Activated CD4-positive, CD25-positive, alpha-beta regulatory T cell (primary cell): ENCODE measurements around the gene PPM1N.

Experiments
- DNase-seq, 4 experiments: peaks; one replicate each; lab custom pipeline; 2025; lab: John Stamatoyannopoulos, UW

Gene PPM1N

DNA sequence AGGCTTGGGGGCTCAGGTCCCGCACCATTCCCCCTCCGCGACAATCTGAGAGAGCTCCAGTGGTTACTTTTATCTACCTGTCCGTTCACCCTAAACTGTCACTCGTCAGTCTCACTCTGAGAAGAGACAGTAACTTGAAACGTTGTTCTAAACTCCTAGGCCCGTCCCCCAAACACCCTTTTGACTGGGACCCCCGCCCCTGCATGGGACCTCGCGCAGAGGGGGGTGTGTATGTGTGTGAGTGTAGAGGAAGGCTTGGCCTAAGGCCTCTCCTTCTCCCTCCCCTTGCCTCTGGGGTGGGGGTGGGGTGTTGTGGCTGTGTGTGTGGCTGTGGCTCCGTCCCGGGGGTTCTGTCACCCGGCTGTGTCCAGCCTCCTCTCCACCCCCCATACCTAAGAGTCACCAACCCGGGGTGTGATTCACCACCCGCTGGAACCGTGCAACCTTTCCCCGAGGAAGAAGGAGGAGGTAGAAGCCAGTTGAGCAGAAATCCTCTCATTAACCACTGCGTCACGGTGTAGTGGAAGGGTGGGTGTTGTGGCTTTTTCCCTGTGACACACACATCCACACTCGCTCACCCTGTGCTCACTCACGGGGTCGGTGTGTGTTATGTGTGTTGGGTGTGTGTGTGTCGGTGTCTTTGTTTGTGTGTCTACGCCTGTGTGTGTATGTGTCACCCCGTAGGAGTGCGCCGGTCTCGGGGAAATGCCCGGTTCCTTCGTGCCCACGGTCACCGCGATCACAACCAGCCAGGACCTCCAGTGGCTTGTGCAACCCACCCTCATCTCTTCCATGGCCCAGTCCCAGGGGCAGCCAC is 28.1 kb upstream of the PPM1N start:
- no peak for DNase-seq

DNA sequence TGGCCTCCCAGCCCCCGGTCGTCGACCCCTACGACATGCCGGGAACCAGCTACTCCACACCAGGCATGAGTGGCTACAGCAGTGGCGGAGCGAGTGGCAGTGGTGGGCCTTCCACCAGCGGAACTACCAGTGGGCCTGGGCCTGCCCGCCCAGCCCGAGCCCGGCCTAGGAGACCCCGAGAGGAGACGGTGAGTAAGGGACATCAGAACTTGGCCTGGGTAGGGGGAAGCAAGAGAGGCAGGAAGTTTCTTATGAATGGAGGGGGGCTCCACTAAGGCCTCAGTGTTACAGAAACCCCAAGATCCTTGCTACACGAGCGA is 27.5 kb upstream of the PPM1N start:
- no peak for DNase-seq

DNA sequence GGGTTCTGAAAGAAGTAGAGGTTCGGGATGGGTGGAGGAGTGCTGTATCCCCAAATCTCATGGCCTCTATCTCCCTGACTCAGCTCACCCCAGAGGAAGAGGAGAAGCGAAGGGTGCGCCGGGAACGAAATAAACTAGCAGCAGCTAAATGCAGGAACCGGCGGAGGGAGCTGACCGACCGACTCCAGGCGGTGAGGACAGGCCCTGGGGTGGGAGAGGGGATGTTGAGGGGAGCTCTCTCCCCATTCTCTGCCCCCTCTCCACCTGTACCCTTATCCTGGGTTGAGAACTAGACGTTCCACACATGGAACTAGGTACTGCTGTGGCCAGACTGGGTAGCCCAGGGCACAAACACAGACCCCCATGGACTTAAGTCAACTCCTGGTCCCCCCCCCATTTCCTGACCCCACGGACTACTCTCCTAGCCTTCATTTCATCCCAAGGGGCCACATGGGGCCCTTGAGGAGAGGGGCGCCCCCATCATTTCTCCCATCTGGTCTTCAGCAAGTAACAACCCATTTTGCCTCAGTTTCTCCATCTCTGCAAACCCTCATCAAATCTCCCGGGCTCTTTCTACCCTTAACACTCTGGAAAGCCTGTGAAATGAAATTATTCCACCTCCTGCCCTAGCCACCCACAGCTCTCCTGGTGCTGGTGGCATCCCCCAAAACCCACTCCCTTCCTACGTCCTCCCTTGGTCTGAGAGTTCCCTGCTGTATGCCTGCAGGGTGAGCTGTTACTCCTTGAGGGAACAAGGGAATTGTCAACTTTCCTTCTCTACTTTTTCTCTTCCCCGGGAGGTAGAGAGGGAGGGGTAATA is 26.9 kb upstream of the PPM1N start:
- no peak for DNase-seq

DNA sequence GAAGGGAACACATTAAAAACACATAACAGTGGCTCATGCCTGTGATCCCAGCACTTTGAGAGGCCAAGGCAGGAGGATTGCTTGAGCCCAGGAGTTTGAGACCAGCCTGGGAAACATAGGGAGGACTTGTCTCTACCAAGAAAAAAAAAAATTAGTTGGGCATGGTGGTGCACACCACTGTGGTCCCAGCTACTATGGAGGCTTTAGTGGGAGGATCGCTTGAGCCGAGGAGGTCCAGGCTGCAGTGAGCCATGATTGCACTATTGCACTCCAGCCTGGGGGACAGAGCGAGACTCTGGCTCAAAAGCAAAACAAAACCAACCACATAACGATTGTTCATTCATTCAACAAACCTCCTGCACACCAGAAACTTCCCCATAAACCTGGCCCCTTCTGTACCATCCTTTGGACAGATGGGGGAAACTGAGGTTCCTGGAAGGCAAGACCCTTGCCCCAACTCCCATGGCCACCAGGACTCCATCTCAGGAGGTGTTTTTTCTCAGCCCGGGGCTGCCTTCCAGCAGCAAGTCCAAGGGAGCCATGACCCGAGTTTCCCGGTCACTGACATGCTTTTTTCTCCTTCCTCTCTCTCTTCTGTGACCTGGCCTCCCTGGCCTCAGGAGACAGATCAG is 26.2 kb upstream of the PPM1N start:
- no peak for DNase-seq

DNA sequence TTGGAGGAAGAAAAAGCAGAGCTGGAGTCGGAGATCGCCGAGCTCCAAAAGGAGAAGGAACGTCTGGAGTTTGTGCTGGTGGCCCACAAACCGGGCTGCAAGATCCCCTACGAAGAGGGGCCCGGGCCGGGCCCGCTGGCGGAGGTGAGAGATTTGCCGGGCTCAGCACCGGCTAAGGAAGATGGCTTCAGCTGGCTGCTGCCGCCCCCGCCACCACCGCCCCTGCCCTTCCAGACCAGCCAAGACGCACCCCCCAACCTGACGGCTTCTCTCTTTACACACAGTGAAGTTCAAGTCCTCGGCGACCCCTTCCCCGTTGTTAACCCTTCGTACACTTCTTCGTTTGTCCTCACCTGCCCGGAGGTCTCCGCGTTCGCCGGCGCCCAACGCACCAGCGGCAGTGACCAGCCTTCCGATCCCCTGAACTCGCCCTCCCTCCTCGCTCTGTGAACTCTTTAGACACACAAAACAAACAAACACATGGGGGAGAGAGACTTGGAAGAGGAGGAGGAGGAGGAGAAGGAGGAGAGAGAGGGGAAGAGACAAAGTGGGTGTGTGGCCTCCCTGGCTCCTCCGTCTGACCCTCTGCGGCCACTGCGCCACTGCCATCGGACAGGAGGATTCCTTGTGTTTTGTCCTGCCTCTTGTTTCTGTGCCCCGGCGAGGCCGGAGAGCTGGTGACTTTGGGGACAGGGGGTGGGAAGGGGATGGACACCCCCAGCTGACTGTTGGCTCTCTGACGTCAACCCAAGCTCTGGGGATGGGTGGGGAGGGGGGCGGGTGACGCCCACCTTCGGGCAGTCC is 25.5 kb upstream of the PPM1N start:
- no peak for DNase-seq

DNA sequence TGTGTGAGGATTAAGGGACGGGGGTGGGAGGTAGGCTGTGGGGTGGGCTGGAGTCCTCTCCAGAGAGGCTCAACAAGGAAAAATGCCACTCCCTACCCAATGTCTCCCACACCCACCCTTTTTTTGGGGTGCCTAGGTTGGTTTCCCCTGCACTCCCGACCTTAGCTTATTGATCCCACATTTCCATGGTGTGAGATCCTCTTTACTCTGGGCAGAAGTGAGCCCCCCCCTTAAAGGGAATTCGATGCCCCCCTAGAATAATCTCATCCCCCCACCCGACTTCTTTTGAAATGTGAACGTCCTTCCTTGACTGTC is 24.9 kb upstream of the PPM1N start:
- no peak for DNase-seq

DNA sequence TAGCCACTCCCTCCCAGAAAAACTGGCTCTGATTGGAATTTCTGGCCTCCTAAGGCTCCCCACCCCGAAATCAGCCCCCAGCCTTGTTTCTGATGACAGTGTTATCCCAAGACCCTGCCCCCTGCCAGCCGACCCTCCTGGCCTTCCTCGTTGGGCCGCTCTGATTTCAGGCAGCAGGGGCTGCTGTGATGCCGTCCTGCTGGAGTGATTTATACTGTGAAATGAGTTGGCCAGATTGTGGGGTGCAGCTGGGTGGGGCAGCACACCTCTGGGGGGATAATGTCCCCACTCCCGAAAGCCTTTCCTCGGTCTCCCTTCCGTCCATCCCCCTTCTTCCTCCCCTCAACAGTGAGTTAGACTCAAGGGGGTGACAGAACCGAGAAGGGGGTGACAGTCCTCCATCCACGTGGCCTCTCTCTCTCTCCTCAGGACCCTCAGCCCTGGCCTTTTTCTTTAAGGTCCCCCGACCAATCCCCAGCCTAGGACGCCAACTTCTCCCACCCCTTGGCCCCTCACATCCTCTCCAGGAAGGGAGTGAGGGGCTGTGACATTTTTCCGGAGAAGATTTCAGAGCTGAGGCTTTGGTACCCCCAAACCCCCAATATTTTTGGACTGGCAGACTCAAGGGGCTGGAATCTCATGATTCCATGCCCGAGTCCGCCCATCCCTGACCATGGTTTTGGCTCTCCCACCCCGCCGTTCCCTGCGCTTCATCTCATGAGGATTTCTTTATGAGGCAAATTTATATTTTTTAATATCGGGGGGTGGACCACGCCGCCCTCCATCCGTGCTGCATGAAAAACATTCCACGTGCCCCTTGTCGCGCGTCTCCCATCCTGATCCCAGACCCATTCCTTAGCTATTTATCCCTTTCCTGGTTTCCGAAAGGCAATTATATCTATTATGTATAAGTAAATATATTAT is 24.3 kb upstream of the PPM1N start:
- no peak for DNase-seq

DNA sequence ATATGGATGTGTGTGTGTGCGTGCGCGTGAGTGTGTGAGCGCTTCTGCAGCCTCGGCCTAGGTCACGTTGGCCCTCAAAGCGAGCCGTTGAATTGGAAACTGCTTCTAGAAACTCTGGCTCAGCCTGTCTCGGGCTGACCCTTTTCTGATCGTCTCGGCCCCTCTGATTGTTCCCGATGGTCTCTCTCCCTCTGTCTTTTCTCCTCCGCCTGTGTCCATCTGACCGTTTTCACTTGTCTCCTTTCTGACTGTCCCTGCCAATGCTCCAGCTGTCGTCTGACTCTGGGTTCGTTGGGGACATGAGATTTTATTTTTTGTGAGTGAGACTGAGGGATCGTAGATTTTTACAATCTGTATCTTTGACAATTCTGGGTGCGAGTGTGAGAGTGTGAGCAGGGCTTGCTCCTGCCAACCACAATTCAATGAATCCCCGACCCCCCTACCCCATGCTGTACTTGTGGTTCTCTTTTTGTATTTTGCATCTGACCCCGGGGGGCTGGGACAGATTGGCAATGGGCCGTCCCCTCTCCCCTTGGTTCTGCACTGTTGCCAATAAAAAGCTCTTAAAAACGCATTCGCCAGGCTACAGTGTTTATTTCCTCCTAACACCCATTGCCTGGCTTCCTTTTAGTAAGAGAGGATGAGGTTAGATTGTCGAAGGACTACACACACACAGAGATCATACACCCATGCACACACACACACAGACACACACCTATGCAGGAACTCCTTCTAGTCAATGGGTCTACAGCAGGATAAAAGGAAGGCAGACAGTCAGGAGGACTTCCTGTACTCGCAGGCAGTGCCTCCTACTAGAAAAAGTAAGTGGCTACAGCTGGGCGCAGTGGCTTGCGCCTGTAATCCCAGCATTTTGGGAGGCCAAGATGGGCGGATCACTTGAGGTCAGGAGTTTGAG is 23.4 kb upstream of the PPM1N start:
- no peak for DNase-seq

DNA sequence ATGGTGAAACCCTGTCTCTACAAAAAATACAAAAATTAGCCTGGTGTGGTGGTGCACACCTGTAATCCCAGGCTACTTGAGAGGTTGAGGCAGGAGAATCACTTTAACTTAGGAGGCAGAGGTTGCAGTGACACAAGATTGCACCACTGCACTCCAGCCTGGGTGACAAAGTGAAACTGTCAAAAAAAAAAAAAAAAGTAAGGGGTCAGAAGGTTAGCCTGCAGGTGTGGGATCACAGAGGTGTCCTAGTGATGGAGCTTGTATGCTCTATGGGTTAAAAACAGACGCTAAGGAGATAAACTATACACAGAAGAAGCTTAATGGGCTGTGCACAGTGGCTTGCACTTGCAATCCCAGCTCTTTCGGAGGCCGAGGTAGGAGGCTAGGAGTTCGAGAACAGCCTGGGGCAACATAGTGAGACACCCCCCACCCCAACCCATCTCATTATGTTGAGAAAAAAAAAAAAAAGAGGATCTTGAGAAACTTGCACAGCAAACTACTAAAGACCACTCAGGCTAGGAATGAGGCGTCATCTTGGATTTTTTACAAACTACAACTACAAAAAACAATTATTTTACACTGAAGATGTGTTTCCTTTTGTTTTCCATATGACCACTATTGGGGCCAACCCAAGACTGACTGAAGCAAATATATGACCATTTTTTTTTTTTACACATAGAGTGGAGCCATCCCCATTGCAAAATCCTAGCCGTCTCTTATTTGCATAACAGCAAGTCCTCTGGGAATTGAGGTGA is 22.5 kb upstream of the PPM1N start:
- DNase-seq, result no peak

DNA sequence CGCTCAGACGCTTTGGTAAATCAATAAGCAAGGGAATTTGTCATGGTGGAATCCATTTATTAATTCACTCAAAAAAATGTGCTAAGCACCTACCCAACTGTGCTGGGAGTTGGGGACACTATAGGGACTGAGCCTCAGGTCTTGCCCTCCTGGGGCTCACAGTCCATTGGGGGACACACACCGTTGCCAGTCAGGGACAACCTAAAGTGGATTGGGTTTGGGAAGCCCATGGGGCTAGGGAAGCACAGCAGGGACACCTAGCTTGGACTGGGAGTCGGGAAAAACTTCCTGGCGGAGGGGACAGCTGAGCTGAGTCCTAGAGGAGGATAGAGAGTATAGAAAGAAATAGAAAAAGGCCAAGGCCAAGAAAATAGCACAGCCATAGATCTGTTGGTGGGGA is 21.9 kb upstream of the PPM1N start:
- DNase-seq, result no peak

DNA sequence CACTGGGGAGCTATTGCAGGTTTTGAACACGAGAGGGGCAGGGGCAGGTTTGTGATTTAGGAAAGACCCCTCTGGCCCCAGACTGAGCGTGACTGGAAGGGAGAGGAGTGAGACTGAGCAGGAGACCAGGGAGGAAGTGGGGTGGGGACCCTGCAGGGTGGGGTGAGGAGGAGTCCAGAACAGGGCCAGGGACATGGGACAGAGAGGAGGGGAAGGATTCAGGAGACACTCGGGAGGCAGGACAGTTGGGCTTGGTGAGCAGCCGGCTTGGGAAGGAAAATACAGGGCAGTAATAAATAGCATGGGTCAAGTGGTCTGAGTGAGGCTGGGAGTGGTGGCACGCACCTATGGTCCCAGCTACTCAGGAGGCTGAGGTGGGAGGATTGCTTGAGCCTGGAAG is 21.1 kb upstream of the PPM1N start:
- no peak for DNase-seq

DNA sequence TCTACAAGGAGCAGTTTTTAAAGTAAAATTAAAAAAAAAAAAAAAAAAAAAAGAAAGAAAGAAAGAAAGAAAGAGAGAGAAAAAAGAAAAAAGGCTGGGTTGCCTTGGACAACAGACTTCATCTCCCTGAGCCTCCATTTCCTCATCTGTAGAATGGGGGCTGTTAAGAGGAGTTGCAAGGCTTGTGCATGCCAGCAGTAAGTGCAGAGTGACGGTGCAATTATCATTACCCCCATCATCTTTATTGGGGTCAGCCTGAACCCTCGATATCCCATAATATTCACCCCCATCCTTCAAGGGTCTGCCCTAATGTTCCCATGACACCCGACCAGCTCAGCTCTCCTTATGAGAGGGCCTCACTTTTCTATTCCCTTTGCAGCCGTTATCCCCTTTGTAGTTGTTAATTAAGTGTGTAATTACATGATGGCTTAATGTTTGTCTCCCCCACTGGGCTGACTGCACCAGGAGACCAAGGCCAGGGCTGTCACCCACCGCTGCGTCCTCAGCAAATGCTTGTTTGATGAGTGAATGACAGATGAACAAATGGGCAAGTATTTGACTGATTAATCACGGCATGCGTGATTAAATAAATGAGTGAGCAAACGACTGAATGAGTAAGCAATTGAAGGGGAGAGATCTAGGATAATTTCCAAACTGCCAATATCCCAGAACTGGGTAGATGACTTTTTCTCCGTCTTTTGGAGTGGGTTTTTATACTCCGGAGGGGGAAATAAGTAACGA is 20.4 kb upstream of the PPM1N start:
- DNase-seq, result peak in 1 of 4 experiments; percentile 25

DNA sequence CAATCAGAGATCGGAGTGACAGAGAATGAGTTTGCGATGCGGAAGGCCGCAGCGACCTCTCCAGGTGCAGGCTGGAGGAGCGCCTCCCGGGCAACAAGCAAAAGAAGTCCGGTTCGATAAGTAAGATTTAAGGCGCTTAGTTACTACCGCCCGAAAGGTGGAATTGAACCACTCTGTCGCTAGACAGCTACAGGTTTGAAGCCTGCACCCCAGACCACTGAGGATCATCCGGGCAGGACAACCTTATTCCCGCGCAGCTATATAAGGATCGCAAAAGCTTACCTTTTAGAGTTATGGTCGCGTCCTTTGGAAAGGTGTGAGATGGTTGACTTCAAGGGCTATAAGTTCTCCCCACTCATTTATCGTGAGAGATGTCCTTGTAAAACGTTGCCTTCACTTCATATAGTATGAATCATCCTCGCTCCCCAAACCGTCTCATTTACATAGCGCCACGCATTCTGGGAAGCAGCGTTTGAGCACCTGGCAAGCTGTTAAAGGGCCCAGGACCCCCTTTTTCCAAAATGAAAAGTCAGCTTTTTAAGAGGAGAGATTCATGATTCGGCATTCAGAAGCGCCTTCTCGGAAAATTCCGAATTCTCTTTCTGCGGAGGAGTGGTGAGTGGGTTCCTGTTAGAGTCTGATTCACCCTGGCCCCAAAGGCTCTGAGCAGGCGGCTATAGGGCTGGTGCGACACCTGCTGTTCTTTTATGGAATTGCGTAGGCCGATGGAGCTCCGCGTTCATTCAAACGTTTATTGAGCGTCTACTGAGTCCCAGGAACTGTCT is 19.6 kb upstream of the PPM1N start:
- peak; percentile 60 to 86 (median 69) for DNase-seq

DNA sequence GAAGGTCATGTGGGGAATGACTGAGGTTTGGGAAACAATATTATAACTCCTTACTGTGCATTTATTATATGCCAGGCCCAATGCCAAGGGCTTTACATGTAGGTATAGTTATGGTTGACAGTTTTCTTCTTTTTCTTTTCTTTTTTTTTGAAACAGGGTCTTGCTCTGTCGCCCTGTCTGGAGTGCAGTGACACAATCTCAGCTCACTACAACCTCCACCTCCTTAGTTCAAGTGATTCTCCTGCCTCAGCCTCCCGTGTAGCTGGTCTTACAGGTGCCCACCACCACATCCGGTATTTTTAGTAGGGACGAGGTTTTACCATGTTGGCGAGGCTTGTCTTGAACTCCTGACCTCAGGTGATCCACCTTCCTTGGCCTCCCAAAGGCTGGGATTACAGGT is 15.2 kb upstream of the PPM1N start:
- DNase-seq, result no peak

DNA sequence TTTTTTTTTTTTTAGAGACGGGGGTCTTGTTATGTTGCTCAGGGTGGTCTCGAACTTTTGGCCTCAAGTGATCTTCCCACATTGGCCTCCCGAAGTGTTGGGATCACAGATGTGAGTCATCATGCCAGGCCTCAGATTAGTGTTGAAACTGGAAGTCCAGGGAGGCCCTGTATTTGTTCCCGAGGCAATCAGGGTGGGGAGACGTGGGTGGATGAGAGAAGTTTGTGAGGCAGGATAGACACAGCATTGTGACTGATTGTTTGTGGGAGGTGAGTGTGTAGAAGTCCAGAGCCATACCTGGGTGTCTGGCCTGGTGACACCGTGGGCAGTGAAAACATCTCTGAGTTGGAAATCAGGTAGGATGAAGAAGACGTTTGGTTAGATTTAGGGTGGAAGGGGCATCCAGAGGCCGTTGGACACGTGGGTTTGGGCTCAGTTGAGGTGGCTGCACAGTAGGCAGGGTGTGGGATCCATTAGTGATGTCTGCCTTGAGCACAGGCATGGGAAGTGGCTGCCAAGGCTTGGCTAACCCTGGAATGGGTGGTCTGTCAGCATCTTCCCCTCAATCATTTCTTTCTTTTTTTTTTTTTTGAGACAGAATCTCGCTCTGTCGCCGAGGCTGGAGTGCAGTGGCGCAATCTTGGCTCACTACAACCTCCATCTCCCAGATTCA is 13.8 kb upstream of the PPM1N start:
- no peak for DNase-seq

DNA sequence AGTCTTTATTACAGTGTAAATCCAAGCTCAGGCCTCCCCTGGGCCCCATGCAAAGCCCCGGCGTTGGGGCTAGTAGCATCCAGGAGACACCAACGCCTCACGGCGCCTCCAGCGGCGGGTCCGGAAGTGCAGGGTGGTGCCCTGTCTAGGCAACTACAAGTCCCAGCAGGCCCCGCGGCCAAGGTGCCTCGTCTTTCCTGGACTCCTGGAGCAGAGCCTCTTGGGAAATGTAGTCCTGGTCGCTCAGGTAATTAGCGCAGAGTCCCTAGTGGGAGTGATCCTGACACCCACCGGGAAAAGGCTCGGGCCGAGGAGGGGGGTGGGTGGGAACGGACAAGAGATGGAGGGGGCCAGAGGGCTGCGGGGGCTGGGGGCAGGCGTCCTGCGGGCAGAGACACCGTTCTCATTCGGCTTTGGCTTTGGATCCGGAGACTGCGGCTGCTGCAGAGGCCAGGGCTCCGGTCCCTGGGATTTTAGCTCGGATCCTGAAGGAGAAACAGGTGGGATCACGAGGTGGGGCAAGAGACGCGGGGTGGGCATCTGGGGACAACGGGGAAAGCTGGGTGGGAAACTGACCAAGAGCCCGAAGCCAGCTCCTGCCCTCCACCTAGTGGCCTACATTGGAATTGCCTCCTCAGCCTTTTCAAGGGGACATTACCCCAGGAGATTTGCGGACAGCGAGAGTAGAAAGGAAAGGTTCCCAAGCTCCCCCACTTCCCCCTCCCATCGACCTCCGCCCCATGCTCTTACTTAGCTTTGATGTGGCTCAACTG is 12.8 kb upstream of the PPM1N start:
- DNase-seq, result peak; percentile 94 to 98 (median 95)

DNA sequence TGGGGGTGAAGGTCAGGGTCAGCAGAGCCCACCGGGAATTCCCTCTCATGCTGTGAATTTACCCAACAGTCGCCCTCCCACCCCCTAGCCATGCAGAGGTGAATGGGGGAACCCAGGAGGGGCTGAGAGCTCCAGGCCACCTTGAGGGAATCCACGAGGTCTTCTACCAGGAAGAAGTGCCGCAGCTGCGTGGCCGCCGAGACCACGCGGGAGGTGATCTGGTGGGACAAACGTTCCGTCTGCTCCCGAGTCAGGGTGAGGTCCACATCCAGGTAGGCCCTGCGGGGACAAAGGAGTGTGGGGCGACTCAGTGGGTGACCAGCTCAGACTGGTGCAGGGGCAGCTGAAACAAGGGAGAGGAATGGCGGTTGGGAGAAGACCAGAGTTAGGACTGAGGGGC is 9.5 kb upstream of the PPM1N start:
- DNase-seq, result no peak
